Right atrium auricular region (tissue), 2 donors: ENCODE data around the gene UNC13A. TPM values are rescaled to one million over a fixed set of nuclear protein-coding genes. Genes with fewer than 3 reads are reported as not detected.

Experiments
- DNase-seq: peaks from one replicate; pipeline ENCODE4 v3.0.0-alpha.2; 2019; ENCODE audit warnings: low spot score
- H3K27ac ChIP-seq, 2 donors: fragments of 200-600 bp; sonication (generic); 1 replicate in 1 of 2; 2 replicates in 1 of 2; pipeline ENCODE4 v1.5.1; 2016 to 2019
- H3K27me3 ChIP-seq, 2 donors: fragments of 200-600 bp; sonication (generic); one replicate each; pipeline versions ENCODE4 v1.5.1 to v1.6.0; 2017 to 2019
- H3K36me3 ChIP-seq: fragments of 200-600 bp; sonication (generic); one replicate; pipeline ENCODE4 v1.5.1; 2016
- H3K4me1 ChIP-seq, 2 donors: fragments of 200-600 bp; sonication (generic); one replicate each; pipeline versions ENCODE4 v1.5.1 to v1.6.0; 2017 to 2019
- H3K4me3 ChIP-seq, 2 donors: fragments of 200-600 bp; sonication (generic); 1 replicate in 1 of 2; 2 replicates in 1 of 2; pipeline ENCODE4 v1.5.1; 2017 to 2019; ENCODE audit warnings: mild to moderate bottlenecking in 1 of 2, moderate library complexity in 1 of 2
- H3K9me3 ChIP-seq, 2 donors: fragments of 200-600 bp; sonication (generic); one replicate each; pipeline ENCODE4 v1.5.1; 2019
- total RNA-seq, 2 donors: library from RNA; depleted of rRNA; stranded (reverse); fragments of >200 nt; gene quantifications; one replicate each; pipeline ENCODE4 v1.1.0, GENCODE V29; 2016
- TF ChIP-seq, protein P1 (sequence below), 2 donors: fragments of 200-600 bp; sonication (generic); IDR thresholded peaks; one replicate each; pipeline ENCODE4 v1.5.1; 2019; ENCODE audit warnings: antibody characterized with exemption in 2 of 2

Gene UNC13A
- total RNA-seq, 2 donors from 2014 or later, result 0.08 TPM; not detected in 1

DNA sequence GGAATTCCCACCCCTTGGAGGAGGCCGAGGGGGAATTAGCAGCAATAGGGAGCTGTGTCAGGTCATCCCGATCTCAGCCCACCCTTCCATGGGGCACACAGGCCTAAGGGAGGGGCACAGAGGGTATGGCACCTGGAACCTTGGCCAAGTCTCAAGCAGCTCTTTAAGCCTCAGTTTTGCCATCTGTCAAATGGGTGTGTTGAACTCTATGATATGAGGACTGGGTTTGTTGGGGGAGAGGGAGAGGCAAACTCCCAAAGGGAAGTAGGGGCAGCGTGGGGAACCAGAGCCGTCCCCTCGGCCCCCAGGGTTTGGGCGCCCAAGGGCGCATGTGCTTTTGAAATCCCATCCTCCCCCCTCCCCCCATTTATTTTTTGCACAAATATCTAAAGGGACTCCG, 83.0 kb downstream of the UNC13A start:
- Histone ChIP-seq H3K4me1 (peaks cover 0 to 13% of the 10 kb centered on the region in 2 donors), H3K36me3 (no peaks in the 10 kb centered on the region), H3K4me3 (no peak overlapping the region), H3K9me3 (no peaks in the 10 kb centered on the region), H3K27me3 (no peaks in the 10 kb centered on the region), H3K27ac (no peak overlapping the region)
- DNase-seq, result no peak
- TF ChIP-seq, protein P1, sequence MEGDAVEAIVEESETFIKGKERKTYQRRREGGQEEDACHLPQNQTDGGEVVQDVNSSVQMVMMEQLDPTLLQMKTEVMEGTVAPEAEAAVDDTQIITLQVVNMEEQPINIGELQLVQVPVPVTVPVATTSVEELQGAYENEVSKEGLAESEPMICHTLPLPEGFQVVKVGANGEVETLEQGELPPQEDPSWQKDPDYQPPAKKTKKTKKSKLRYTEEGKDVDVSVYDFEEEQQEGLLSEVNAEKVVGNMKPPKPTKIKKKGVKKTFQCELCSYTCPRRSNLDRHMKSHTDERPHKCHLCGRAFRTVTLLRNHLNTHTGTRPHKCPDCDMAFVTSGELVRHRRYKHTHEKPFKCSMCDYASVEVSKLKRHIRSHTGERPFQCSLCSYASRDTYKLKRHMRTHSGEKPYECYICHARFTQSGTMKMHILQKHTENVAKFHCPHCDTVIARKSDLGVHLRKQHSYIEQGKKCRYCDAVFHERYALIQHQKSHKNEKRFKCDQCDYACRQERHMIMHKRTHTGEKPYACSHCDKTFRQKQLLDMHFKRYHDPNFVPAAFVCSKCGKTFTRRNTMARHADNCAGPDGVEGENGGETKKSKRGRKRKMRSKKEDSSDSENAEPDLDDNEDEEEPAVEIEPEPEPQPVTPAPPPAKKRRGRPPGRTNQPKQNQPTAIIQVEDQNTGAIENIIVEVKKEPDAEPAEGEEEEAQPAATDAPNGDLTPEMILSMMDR (IDR thresholded peaks at IDR 0.05), result no peak

DNA sequence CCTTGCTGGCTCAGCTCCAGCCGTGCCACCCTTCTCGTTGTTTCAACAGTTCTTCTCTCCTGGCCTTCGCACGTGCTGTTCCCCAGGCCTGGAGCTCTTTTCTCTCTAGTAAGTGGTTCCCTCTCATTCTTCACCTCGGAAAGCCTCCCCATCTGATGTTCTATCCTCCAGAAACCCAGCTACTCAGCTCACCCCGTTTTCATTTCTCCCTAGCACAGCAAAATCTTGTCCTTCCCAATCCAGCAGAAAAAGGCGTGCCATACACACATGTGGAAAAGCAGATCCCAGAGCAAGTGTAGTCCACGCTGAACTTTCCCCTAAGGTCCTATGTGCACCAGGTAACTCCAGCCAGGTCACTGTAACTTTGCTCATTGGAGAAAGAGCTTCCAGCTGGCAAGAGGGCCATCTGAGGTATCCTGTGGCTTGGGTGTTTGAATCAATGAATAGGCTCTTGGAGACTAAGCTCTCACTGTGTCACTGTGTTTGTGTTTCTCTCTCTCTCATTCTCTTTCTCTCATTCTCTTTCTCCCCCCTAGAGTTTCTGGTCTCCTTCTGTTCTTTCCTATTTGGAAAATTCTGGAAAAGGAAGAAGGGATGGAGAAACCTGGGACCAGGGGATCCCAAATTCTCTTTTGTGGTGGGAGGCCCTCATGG, 83.7 kb downstream of the UNC13A start:
- DNase-seq, result no peak
- H3K4me3 ChIP-seq, result no peak overlapping the region
- H3K4me1 ChIP-seq, result peaks cover 0 to 13% of the 10 kb centered on the region in 2 donors
- no peaks in the 10 kb centered on the region for H3K36me3 ChIP-seq
- H3K9me3 ChIP-seq, result no peaks in the 10 kb centered on the region
- H3K27ac ChIP-seq, result no peak overlapping the region
- no peaks in the 10 kb centered on the region for H3K27me3 ChIP-seq
- TF ChIP-seq, protein P1 (IDR thresholded peaks at IDR 0.05), result no peak

GRCh38 chr19:17602872-17603510, 85.2 kb downstream of the UNC13A start:
- Histone ChIP-seq H3K27ac (no peak overlapping the region), H3K4me3 (no peak overlapping the region), H3K4me1 (peaks cover 0 to 13% of the 10 kb centered on the region in 2 donors), H3K36me3 (no peaks in the 10 kb centered on the region), H3K27me3 (no peaks in the 10 kb centered on the region), H3K9me3 (no peaks in the 10 kb centered on the region)
- TF ChIP-seq, protein P1 (IDR thresholded peaks at IDR 0.05), result no peak
- no peak for DNase-seq

DNA sequence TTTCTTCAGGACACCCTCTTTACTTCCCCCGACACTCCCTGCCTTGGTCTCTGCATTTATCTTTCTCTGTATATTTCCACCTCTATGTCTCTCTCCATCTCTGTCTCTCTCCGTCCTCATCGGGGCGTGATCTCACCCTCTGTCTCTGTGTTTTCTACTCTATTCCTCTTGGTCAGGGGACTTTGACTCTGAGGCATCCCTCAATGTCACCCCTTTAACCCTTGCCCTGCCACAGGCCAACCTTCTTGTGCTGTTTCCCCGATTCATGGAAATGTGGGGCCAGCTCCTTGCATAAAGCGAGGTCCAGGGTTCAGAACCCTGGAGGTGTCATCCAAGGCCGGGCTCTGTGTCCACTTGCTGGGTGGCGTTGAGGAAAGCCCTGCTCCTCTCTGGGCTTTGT, 85.9 kb downstream of the UNC13A start:
- Histone ChIP-seq H3K36me3 (no peaks in the 10 kb centered on the region), H3K4me1 (peaks cover 0 to 13% of the 10 kb centered on the region in 2 donors), H3K4me3 (no peak overlapping the region), H3K27ac (no peak overlapping the region), H3K9me3 (no peaks in the 10 kb centered on the region), H3K27me3 (no peaks in the 10 kb centered on the region)
- DNase-seq, result no peak
- TF ChIP-seq, protein P1 (IDR thresholded peaks at IDR 0.05), result no peak

DNA sequence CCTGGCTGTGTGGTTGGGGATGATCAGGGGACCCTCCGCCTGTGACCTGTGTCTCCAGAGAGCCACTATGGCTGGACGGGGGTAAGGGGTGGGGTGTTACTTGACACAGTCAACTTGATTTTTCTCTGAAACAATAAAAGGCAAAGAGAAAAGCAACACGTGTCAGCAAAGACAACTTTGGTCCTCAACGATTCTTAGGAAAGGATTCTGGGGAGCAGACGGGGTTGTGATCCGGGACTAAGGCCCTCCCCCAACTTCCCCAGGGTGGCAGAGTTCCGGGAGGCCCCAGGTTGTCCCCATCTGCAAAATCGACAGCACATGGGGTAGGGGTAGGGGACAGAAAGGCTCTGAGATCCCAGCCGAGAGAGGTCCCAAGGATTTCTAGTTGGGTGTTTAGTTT, 86.5 kb downstream of the UNC13A start:
- no peaks in the 10 kb centered on the region for H3K36me3 ChIP-seq
- TF ChIP-seq, protein P1 (IDR thresholded peaks at IDR 0.05), result no peak
- H3K27me3 ChIP-seq, result no peaks in the 10 kb centered on the region
- H3K4me1 ChIP-seq, result peaks cover 0 to 12% of the 10 kb centered on the region in 2 donors
- no peaks in the 10 kb centered on the region for H3K9me3 ChIP-seq
- no peak overlapping the region for H3K4me3 ChIP-seq
- no peak overlapping the region for H3K27ac ChIP-seq
- DNase-seq, result no peak
